Measurements from ENCODE around the gene HOXD4.

The HOXD4 gene

GRCh38 chr2:176152350-176153181 is 1.2 kb downstream of the HOXD4 start:
- no peak overlapping the region for H3K4me3 ChIP-seq (ENCODE audit: low read depth, low read length)
- DNase-seq (ENCODE audit: low read depth), result no peak

GRCh38 chr2:176154576-176155252 is 3.4 kb downstream of the HOXD4 start:
- DNase-seq (ENCODE audit: low read depth), result no peak
- no peak overlapping the region for H3K4me3 ChIP-seq (ENCODE audit: low read depth, low read length)

- H3K4me3 ChIP-seq (ENCODE audit: low read depth, low read length), result no peak overlapping the region
- no peak for DNase-seq (ENCODE audit: low read depth)
These were observed 4.2 kb downstream of the HOXD4 start for GRCh38 chr2:176155356-176156044.

GRCh38 chr2:176156301-176156806 is 5.0 kb downstream of the HOXD4 start:
- no peak for DNase-seq (ENCODE audit: low read depth)

GRCh38 chr2:176156807-176157498 is 5.6 kb downstream of the HOXD4 start, which contains the start of gene HOXD3:
HOXD3 (plus strand) TSS chr2:176157307; CDS start chr2:176169115, 11,808 bp downstream.
- DNase-seq (ENCODE audit: low read depth), result no peak
- peak within 1 kb of the TSS; percentile 22 for H3K4me3 ChIP-seq (ENCODE audit: low read depth, low read length)

More at GRCh38 chr2:176156301-176156806, 5.0 kb downstream of the HOXD4 start:
- no peak overlapping the region for H3K4me3 ChIP-seq (ENCODE audit: low read depth, low read length)

GRCh38 chr2:176157499-176158185 is 6.3 kb downstream of the HOXD4 start:
- peak overlapping the region; percentile 22 for H3K4me3 ChIP-seq (ENCODE audit: low read depth, low read length)
- DNase-seq (ENCODE audit: low read depth), result no peak

GRCh38 chr2:176158186-176158591 is 6.8 kb downstream of the HOXD4 start:
- DNase-seq (ENCODE audit: low read depth), result no peak
- peak overlapping the region; percentile 22 for H3K4me3 ChIP-seq (ENCODE audit: low read depth, low read length)

GRCh38 chr2:176158855-176159662 is 7.7 kb downstream of the HOXD4 start:
- DNase-seq (ENCODE audit: low read depth), result no peak
- no peak overlapping the region for H3K4me3 ChIP-seq (ENCODE audit: low read depth, low read length)

- H3K4me3 ChIP-seq (ENCODE audit: low read depth, low read length), result no peak overlapping the region
- DNase-seq (ENCODE audit: low read depth), result no peak
These were observed 8.4 kb downstream of the HOXD4 start for GRCh38 chr2:176159663-176160250.

GRCh38 chr2:176160251-176160985 is 9.1 kb downstream of the HOXD4 start:
- DNase-seq (ENCODE audit: low read depth), result no peak
- peak overlapping the region; percentile 15 for H3K4me3 ChIP-seq (ENCODE audit: low read depth, low read length)

- no peak overlapping the region for H3K4me3 ChIP-seq (ENCODE audit: low read depth, low read length)
- no peak for DNase-seq (ENCODE audit: low read depth)
These were observed 9.9 kb downstream of the HOXD4 start for GRCh38 chr2:176160986-176161824.

- DNase-seq (ENCODE audit: low read depth), result peak; percentile 33
- H3K4me3 ChIP-seq (ENCODE audit: low read depth, low read length), result peak overlapping the region; percentile 17
These were observed 10.7 kb downstream of the HOXD4 start for GRCh38 chr2:176161825-176162626.

GRCh38 chr2:176162911-176163671 is 11.7 kb downstream of the HOXD4 start:
- no peak overlapping the region for H3K4me3 ChIP-seq (ENCODE audit: low read depth, low read length)
- no peak for DNase-seq (ENCODE audit: low read depth)

- no peak overlapping the region for H3K4me3 ChIP-seq (ENCODE audit: low read depth, low read length)
- no peak for DNase-seq (ENCODE audit: low read depth)
These were observed 12.3 kb downstream of the HOXD4 start for GRCh38 chr2:176163672-176164056.

GRCh38 chr2:176164201-176164600 is 12.9 kb downstream of the HOXD4 start:
- no peak for DNase-seq (ENCODE audit: low read depth)
- no peak overlapping the region for H3K4me3 ChIP-seq (ENCODE audit: low read depth, low read length)
